ENCODE data around the gene DCDC1.

Gene DCDC1

DNA sequence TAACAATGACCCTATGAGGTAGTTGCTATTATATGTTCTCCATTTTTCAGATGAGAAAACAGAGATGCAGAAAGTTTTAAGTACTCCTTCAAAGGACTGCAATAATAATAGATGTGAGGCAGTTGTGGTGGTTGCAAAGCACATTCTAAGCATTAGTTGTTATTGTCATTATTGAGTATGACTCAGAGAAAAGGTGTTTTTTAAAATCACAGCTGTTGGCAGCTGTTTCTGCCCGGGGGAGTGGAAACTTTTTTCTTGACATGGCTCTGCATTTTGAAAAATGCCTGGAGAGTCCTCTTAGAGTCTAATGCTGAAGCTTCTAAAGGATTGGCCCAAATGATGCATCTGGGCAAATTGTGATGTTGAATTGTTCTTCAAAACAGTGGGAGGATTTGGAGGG is 538.9 kb downstream of the DCDC1 start:
- TF ChIP-seq, protein P1, sequence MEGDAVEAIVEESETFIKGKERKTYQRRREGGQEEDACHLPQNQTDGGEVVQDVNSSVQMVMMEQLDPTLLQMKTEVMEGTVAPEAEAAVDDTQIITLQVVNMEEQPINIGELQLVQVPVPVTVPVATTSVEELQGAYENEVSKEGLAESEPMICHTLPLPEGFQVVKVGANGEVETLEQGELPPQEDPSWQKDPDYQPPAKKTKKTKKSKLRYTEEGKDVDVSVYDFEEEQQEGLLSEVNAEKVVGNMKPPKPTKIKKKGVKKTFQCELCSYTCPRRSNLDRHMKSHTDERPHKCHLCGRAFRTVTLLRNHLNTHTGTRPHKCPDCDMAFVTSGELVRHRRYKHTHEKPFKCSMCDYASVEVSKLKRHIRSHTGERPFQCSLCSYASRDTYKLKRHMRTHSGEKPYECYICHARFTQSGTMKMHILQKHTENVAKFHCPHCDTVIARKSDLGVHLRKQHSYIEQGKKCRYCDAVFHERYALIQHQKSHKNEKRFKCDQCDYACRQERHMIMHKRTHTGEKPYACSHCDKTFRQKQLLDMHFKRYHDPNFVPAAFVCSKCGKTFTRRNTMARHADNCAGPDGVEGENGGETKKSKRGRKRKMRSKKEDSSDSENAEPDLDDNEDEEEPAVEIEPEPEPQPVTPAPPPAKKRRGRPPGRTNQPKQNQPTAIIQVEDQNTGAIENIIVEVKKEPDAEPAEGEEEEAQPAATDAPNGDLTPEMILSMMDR (IDR thresholded peaks at IDR 0.05; ENCODE audit: poor library complexity, severe bottlenecking), result no peak
- Histone ChIP-seq H3K9me3 (ENCODE audit: severe bottlenecking) (no peaks in the 10 kb centered on the region), H3K4me3 (ENCODE audit: severe bottlenecking) (no peak overlapping the region), H3K36me3 (ENCODE audit: low read depth) (no peaks in the 10 kb centered on the region), H3K4me1 (ENCODE audit: insufficient read depth, poor library complexity, severe bottlenecking) (no peaks in the 10 kb centered on the region), H3K27ac (ENCODE audit: poor library complexity, severe bottlenecking) (no peak overlapping the region), H3K27me3 (ENCODE audit: insufficient read depth, poor library complexity, severe bottlenecking) (no peaks in the 10 kb centered on the region)
- DNase-seq (ENCODE audit: low spot score) (no peak), ATAC-seq (ENCODE audit: low read depth) (no peak)

DNA sequence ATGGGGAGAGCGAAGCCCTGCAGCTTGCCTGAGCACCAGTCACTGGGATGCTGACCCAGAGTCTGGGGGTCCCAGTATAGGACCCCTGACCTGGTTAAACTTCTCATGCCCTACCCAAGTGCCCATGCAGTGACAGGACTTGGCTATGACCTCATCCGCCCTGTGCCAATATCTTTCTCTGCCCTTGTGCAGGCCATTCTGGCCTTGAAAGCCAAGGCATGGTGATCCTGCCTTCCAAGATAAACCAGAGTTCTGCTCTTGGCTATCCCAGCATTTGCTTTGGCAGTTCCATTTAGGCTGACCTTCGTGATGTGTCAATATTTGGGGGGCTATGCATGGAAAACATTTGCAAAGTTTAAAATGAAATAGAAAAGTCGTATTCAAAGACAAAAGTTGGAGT is 542.6 kb downstream of the DCDC1 start:
- no peaks in the 10 kb centered on the region for H3K4me1 ChIP-seq (ENCODE audit: insufficient read depth, poor library complexity, severe bottlenecking)
- no peaks in the 10 kb centered on the region for H3K27me3 ChIP-seq (ENCODE audit: insufficient read depth, poor library complexity, severe bottlenecking)
- H3K36me3 ChIP-seq (ENCODE audit: low read depth), result no peaks in the 10 kb centered on the region
- H3K9me3 ChIP-seq (ENCODE audit: severe bottlenecking), result no peaks in the 10 kb centered on the region
- ATAC-seq (ENCODE audit: low read depth) (no peak), DNase-seq (ENCODE audit: low spot score) (no peak)
- H3K27ac ChIP-seq (ENCODE audit: poor library complexity, severe bottlenecking), result no peak overlapping the region
- no peak overlapping the region for H3K4me3 ChIP-seq (ENCODE audit: severe bottlenecking)
- TF ChIP-seq, protein P1 (IDR thresholded peaks at IDR 0.05; ENCODE audit: poor library complexity, severe bottlenecking), result no peak

DNA sequence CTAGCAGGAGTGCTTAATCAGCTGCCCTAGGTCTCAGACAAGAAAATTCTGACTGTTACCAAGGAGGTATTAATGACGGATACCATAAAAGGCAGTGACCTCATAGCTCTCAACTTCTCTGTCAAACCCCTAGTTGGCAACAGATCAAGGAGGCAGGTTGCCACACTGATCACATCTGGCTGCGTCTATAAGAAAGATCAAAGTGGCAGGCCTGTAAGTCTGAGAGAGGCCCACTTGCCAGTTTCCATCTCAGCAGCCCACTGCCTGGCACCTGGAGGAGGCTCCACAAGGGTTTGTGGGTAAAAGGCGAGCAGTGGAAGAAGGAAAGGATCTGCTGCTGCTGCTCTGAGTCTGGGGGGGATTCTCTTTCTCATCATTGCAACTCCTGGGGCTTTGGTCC is 543.8 kb downstream of the DCDC1 start:
- H3K27me3 ChIP-seq (ENCODE audit: insufficient read depth, poor library complexity, severe bottlenecking), result no peaks in the 10 kb centered on the region
- no peaks in the 10 kb centered on the region for H3K36me3 ChIP-seq (ENCODE audit: low read depth)
- H3K4me3 ChIP-seq (ENCODE audit: severe bottlenecking), result no peak overlapping the region
- H3K9me3 ChIP-seq (ENCODE audit: severe bottlenecking), result no peaks in the 10 kb centered on the region
- ATAC-seq (ENCODE audit: low read depth) (no peak), DNase-seq (ENCODE audit: low spot score) (no peak)
- H3K27ac ChIP-seq (ENCODE audit: poor library complexity, severe bottlenecking), result no peak overlapping the region
- TF ChIP-seq, protein P1 (IDR thresholded peaks at IDR 0.05; ENCODE audit: poor library complexity, severe bottlenecking), result no peak
- no peaks in the 10 kb centered on the region for H3K4me1 ChIP-seq (ENCODE audit: insufficient read depth, poor library complexity, severe bottlenecking)

DNA sequence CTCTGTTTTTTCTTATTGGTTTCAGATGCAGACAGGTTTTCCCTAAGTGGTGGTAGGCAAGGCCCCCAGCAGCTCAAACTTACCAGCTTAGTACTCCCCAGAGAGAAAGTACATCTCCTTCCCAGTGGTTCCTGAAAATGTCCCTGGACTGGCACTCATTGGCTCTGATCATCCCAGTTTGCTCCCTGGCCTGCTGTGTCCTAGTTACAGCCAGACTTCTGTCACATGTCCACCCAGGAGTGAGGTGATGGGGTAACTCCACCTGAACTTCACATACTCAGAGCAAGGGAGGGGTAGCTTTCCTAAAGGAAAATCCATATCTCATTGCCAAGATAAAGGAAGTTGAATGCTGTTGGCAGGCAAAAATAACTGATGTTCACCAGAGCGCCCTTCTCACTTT is 546.4 kb downstream of the DCDC1 start:
- ATAC-seq (ENCODE audit: low read depth) (no peak), DNase-seq (ENCODE audit: low spot score) (no peak)
- no peaks in the 10 kb centered on the region for H3K36me3 ChIP-seq (ENCODE audit: low read depth)
- TF ChIP-seq, protein P1 (IDR thresholded peaks at IDR 0.05; ENCODE audit: poor library complexity, severe bottlenecking), result no peak
- H3K27me3 ChIP-seq (ENCODE audit: insufficient read depth, poor library complexity, severe bottlenecking), result no peaks in the 10 kb centered on the region
- no peaks in the 10 kb centered on the region for H3K9me3 ChIP-seq (ENCODE audit: severe bottlenecking)
- H3K27ac ChIP-seq (ENCODE audit: poor library complexity, severe bottlenecking), result no peak overlapping the region
- H3K4me1 ChIP-seq (ENCODE audit: insufficient read depth, poor library complexity, severe bottlenecking), result no peaks in the 10 kb centered on the region
- H3K4me3 ChIP-seq (ENCODE audit: severe bottlenecking), result no peak overlapping the region

DNA sequence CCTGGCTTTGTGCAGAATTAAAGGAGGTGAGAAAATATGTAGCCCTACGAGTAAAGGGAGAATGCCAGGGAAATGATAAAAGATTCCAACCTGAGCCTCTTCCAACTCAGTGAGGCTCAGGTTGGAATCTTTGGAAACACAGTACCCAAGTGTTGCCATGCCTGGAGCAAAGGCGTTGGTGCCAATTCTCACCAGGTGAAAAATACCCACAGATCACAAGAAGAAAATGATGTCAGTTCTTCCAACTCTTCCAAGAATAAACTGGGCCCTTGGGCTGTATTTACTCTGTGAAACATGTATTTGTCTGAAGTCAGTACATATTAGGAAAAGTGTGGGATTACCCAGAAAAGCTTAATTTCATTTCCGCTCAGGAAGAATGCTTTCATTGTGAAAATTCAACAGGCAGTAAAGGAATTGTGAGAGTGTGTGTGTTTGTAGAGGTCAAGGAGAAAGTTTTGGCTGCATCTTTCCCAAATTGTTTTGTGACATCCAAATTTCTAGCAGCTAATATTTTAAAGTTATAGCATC is 548.0 kb downstream of the DCDC1 start:
- H3K36me3 ChIP-seq (ENCODE audit: low read depth), result no peaks in the 10 kb centered on the region
- ATAC-seq (ENCODE audit: low read depth) (no peak), DNase-seq (ENCODE audit: low spot score) (no peak)
- no peak overlapping the region for H3K4me3 ChIP-seq (ENCODE audit: severe bottlenecking)
- no peaks in the 10 kb centered on the region for H3K27me3 ChIP-seq (ENCODE audit: insufficient read depth, poor library complexity, severe bottlenecking)
- H3K4me1 ChIP-seq (ENCODE audit: insufficient read depth, poor library complexity, severe bottlenecking), result no peaks in the 10 kb centered on the region
- H3K9me3 ChIP-seq (ENCODE audit: severe bottlenecking), result no peaks in the 10 kb centered on the region
- H3K27ac ChIP-seq (ENCODE audit: poor library complexity, severe bottlenecking), result no peak overlapping the region
- TF ChIP-seq, protein P1 (IDR thresholded peaks at IDR 0.05; ENCODE audit: poor library complexity, severe bottlenecking), result no peak

All from RWPE2 (cell line).